Calu3 (cell line): ENCODE data around the gene MAP3K10. TPM values are rescaled to one million over a fixed set of nuclear protein-coding genes. Genes with fewer than 3 reads are reported as not detected.

Experiments
- BruUV-seq: library from RNA; stranded (reverse); fragments of 400-500 nt; replicated peaks from 2 replicates; lab custom pipeline; 2021; lab: Mats Ljungman, UMichigan
- CTCF ChIA-PET: fragments of 300-600 bp; sonication (Branson Sonifier 250); formaldehyde crosslinking; loops from one replicate; lab custom pipeline; 2022; ENCODE audit warnings: antibody characterized with exemption; lab: Charles Lee
- DNase-seq: peaks from one replicate; pipeline ENCODE4 v3.0.0; 2022
- H3K27ac Mint-ChIP-seq: one replicate; pipeline ENCODE4 v1.8.0; 2022; ENCODE audit warnings: mixed read lengths; ENCODE audit not compliant: unreplicated experiment
- H3K27me3 Mint-ChIP-seq: one replicate; pipeline ENCODE4 v1.8.0; 2022; ENCODE audit warnings: mixed read lengths; ENCODE audit not compliant: unreplicated experiment
- H3K36me3 Mint-ChIP-seq: one replicate; pipeline ENCODE4 v1.8.0; 2022; ENCODE audit warnings: mild to moderate bottlenecking, moderate library complexity, mixed read lengths; ENCODE audit not compliant: insufficient read depth, unreplicated experiment
- H3K4me1 Mint-ChIP-seq: one replicate; pipeline ENCODE4 v1.8.0; 2022; ENCODE audit warnings: mild to moderate bottlenecking, low read depth, mixed read lengths; ENCODE audit not compliant: unreplicated experiment
- H3K4me3 Mint-ChIP-seq: one replicate; pipeline ENCODE4 v1.8.0; 2022; ENCODE audit warnings: mild to moderate bottlenecking, low read depth, moderate library complexity, mixed read lengths; ENCODE audit not compliant: unreplicated experiment
- H3K9me3 Mint-ChIP-seq: one replicate; pipeline ENCODE4 v1.8.0; 2022; ENCODE audit warnings: low read depth, mixed read lengths; ENCODE audit not compliant: unreplicated experiment
- intact Hi-C: fragments of 100-400 bp; cut with micrococcal nuclease; formaldehyde crosslinking; loops from one replicate; pipeline ENCODE4 v1.10.0; 2022; ENCODE audit not compliant: unreplicated experiment
- total RNA-seq: library from RNA; stranded (reverse); gene quantifications from 2 replicates; pipeline ENCODE4 v1.2.3, GENCODE V29; 2022
- TF ChIP-seq, protein P1 (sequence below): fragments of 200-600 bp; IDR thresholded peaks from one replicate; pipeline ENCODE4 v1.8.0; 2022; ENCODE audit warnings: antibody characterized with exemption; ENCODE audit not compliant: unreplicated experiment

MAP3K10 gene
- total RNA-seq, 1 experiment from 2014 or later = 30.5 TPM

DNA sequence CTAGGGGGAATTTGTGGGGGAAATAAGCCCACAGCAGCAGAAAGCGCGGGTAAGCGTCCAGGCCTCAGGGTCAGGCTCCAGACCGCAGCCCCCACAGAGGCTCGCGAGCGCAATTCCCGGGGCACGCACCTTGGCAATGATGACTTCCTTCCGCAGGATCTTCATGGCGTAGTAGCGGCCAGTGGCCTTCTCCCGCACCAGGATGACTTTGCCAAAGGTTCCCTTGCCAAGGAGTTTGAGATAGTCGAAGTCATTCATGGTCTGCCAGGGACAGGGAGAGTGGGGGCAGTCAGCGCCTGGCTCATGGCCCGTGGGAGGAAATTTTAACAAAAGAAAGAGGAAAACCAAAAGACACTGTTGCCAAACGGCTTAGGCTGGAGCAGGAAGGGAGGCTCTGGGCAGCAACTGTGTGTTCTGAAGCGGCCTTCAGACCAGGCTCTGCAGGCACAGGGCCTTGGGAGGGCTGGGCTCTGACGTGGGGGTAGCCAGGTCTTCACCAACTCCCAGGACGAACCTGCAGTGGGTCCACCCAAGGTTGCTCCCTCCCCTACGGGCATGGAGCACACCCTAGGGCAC lies 50.7 kb downstream of the MAP3K10 start:
- no peak for DNase-seq
- Mint-ChIP-seq H3K4me1 (no peaks in the 10 kb centered on the region), H3K9me3 (no peaks in the 10 kb centered on the region), H3K27ac (no peak overlapping the region), H3K4me3 (no peak overlapping the region), H3K36me3 (peaks cover 27% of the 10 kb centered on the region), H3K27me3 (no peaks in the 10 kb centered on the region)
- intact Hi-C loops = no loop called here
- CTCF ChIA-PET = no interaction called here
- no TSS peak for BruUV-seq
- TF ChIP-seq, protein P1, sequence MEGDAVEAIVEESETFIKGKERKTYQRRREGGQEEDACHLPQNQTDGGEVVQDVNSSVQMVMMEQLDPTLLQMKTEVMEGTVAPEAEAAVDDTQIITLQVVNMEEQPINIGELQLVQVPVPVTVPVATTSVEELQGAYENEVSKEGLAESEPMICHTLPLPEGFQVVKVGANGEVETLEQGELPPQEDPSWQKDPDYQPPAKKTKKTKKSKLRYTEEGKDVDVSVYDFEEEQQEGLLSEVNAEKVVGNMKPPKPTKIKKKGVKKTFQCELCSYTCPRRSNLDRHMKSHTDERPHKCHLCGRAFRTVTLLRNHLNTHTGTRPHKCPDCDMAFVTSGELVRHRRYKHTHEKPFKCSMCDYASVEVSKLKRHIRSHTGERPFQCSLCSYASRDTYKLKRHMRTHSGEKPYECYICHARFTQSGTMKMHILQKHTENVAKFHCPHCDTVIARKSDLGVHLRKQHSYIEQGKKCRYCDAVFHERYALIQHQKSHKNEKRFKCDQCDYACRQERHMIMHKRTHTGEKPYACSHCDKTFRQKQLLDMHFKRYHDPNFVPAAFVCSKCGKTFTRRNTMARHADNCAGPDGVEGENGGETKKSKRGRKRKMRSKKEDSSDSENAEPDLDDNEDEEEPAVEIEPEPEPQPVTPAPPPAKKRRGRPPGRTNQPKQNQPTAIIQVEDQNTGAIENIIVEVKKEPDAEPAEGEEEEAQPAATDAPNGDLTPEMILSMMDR = no peak

DNA sequence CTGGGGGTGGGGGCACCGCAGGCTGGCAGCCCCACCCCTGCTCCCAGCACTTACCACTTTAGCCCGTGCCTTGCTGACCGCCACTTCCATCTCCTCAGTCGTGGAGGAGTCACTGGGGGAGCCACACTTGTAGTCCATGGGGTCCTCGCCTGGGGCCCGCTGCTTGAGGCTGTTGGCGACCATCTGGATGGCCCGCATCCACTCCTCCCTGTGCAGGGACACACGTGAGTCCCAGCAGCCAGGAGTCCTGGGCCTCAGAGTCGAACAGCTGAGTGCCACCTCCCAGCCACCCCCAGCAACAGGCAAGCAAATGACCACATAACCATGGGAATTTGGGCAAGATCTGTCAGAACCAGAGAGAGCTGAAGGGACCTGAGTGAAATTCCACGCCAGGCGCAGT lies 51.3 kb downstream of the MAP3K10 start:
- Mint-ChIP-seq H3K27me3 (no peaks in the 10 kb centered on the region), H3K36me3 (peaks cover 23% of the 10 kb centered on the region), H3K4me3 (no peak overlapping the region), H3K9me3 (no peaks in the 10 kb centered on the region), H3K27ac (no peak overlapping the region), H3K4me1 (no peaks in the 10 kb centered on the region)
- TF ChIP-seq, protein P1 = no peak
- CTCF ChIA-PET = interaction anchor here (0.7 kb wide), 2 partner anchors 98 to 184 kb away, joined by 4 to 5 read pairs; no protein-coding TSS in a partner anchor
- no TSS peak for BruUV-seq
- DNase-seq = no peak
- intact Hi-C loops = no loop called here

DNA sequence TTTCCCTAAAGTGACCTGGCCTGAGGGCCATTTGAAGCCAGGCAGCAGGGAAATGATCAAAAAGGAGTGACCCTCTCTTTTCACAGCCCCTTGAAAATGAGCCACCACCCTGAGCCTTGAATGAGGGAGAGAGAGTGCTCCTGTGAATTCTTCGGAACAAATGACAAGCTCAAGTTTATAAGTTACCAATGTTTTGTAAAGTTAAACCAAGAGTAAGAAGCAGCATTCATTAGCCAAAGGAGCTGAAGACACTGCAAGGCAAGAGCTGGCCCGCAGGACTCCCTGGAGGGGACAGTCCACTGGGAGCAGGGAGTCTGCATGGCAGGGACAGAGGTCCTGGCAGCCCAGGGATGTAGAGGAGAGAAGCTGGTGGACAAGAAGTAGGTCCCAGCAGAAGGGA lies 52.0 kb downstream of the MAP3K10 start:
- intact Hi-C loops = no loop called here
- no peak overlapping the region for H3K27ac Mint-ChIP-seq
- no TSS peak for BruUV-seq

DNA sequence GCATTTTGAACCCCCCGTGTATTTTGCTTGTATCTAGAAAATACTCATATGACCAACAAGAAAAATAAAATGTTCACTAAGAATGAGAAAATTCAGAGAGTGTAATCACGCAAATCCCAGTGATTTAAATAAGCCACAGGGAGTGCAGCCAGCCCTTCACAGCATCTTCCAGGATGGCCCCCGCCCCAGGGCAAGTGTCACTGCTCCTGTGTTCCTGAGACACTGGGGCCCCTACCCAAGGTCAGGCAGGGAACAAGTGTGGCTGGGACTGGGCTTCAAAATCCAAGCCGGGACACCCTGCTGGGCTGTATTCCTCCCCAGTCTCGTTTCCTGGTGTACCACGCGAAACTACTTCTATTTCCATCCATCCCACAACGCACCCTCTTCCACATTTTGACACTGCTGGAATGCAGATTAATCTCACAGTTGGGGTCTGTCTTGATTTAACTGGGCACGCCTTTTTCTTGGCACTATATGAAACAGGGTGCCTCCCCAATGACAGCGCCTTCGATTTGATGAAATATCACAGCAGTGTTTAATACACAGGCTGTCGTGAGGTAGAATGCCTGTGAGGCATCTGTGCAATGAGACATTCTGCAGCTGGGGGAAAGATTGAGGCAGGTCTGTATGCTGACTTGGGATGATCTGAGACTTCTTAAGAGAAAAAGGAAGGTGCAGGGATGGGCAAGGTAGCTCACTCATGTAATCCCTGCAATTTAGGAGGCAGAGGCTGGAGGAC lies 53.5 kb downstream of the MAP3K10 start:
- intact Hi-C loops = no loop called here
- H3K27me3 Mint-ChIP-seq = no peaks in the 10 kb centered on the region
- no peaks in the 10 kb centered on the region for H3K4me1 Mint-ChIP-seq
- H3K9me3 Mint-ChIP-seq = no peaks in the 10 kb centered on the region
- H3K27ac Mint-ChIP-seq = no peak overlapping the region
- CTCF ChIA-PET = no interaction called here
- BruUV-seq = no TSS peak
- H3K36me3 Mint-ChIP-seq = peaks cover 32% of the 10 kb centered on the region
- TF ChIP-seq, protein P1 = no peak
- no peak overlapping the region for H3K4me3 Mint-ChIP-seq
- no peak for DNase-seq

More for the DNA sequence above, 52.0 kb downstream of the MAP3K10 start:
- H3K9me3 Mint-ChIP-seq = no peaks in the 10 kb centered on the region
- TF ChIP-seq, protein P1 = no peak
- no peaks in the 10 kb centered on the region for H3K4me1 Mint-ChIP-seq
- H3K4me3 Mint-ChIP-seq = no peak overlapping the region
- H3K27me3 Mint-ChIP-seq = no peaks in the 10 kb centered on the region
- peaks cover 25% of the 10 kb centered on the region for H3K36me3 Mint-ChIP-seq
- CTCF ChIA-PET = interaction anchor here (0.7 kb wide), 2 partner anchors 98 to 185 kb away, joined by 4 to 5 read pairs; no protein-coding TSS in a partner anchor
- DNase-seq = no peak
